ENCODE measurements around the gene PRPS1.
A peak's percentile ranks its signal among the peaks of the same experiment; 100 is the strongest.
"Not testable (repeated sequence)": the region's sequence is repeated elsewhere in the genome, so short reads cannot be mapped to it uniquely, and the experiment has no call there.

Gene PRPS1

GRCh38 chrX:107675365-107675654 is 47.0 kb downstream of the PRPS1 start:
- DNase-seq, result no peak

- DNase-seq, result peak; percentile 42
Measured at GRCh38 chrX:107675823-107676555, 47.7 kb downstream of the PRPS1 start.

- peak; percentile 91 for DNase-seq
Measured at GRCh38 chrX:107676559-107677378, 48.5 kb downstream of the PRPS1 start.

GRCh38 chrX:107677501-107677901 is 49.2 kb downstream of the PRPS1 start:
- peak; percentile 13 for DNase-seq

DNA sequence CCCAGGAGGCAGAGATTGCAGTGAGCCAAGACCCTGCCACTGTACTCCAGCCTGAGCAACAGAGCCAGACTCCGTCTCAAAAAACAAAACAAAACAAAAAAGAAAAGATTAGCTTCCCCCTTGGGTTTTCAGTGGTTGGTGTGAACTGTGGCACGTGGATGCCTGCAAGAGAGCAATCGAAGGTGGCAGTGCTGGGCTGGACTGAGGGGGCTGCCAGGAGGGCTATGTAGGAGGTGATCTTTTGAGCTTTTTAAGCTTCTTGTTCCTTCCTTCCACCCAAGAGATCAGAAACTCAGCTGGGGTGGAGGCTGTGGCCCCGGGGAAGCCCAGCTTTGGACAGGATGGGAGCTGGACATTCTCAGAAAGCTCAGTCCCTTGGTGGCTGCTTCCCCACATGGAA is 49.6 kb downstream of the PRPS1 start:
- no peak for DNase-seq

DNA sequence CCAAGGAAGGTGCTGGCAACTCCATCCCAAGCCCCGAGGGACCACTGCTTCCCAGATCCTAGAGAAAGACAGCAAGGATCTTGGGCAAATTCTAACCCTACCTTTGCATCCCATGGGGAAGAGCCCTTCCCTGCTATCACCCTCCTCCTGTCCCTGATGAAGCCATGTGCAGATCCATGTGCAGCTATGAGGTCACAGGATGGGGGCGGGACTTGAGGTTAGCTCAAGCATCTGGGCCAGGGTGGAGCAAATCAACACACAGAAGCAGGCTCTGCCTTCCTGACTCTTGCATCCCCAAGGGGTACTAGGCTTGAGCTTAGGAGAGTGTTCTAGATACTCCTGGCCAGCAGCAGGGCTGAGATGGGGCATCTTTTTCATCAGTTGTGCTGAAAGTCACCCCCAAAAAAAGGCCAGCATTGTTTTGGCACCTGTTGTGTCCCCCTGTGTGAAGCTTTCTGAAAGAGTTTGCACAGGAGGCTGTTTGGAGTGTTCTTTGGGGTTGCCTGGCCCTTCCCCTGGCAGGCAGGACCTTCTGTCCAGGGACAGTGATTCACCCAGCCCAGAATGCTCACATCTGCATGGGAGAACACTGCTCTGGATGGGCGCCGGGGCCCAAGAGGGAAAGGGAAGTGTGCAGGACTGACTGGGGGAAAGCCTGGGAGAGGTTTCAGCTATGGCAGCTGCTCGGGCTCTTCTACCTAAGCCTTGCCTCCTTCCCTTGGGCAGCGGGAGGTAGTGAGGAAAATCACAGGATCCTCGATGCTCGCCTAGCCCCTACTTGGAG is 50.8 kb downstream of the PRPS1 start:
- DNase-seq, result peak; percentile 56

DNA sequence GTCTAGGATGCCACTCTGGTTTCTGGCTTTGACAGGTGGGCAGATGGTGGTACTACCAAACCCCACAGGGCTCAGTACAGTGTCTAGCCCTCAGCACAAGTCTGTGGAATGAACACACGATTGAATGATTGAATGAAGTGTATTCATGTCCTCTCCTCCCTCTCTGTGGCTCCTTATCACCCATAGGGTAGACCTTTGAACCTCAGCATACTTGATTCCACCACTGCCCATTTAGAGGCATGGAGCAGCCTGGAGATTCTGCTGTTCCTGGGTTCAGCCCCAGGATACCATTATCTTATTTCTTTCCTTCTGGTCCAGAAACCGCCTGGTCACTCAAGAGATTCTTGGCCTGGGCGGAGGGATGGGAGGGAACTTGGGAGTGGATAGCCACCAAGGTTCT is 53.9 kb downstream of the PRPS1 start:
- no peak for DNase-seq

DNA sequence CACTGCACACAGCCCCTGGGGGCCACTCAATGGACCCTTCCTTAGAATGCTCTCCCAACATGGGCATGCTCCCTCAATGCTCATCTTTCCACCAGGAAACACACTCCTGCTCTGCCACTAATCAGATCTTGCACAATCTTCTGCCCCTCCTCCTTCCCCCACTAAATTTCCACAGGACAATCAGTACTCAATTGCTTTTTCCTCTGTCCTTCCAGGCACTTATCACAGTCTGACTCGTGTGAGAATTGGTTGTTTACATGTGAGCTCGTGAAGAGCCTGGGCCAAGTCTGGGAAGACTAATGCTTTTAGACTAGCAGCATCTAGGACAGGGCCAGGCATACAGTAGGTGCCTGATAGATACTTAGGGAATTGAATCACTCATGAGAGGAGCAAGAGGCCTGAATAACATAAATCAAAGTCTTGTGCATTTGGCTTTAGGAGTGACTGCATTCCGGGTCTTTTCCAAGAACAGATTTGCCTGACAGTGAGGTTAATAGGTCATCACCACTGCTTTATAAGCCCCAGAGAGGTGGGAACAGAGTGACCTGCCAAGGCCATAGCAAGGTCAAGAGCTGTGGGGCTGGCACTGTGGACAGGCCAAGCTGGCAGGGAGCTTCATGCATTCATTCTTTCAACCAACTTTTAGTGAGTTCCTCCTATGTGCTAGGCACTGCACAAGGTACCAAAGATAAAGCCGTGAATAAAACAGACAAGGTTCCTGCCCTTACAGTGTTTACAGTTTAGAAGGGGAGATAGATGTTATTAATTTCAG is 55.0 kb downstream of the PRPS1 start:
- no peak for DNase-seq

GRCh38 chrX:107683931-107684330 is 55.6 kb downstream of the PRPS1 start:
- DNase-seq, result no peak

GRCh38 chrX:107684956-107685385 is 56.7 kb downstream of the PRPS1 start:
- no peak for DNase-seq

GRCh38 chrX:107685586-107685985 is 57.3 kb downstream of the PRPS1 start:
- not testable (repeated sequence) for DNase-seq

- DNase-seq, result no peak
Measured at GRCh38 chrX:107686026-107686425, 57.7 kb downstream of the PRPS1 start.

GRCh38 chrX:107686792-107687191 is 58.5 kb downstream of the PRPS1 start:
- no peak for DNase-seq

GRCh38 chrX:107687445-107687844 is 59.1 kb downstream of the PRPS1 start:
- DNase-seq, result no peak

DNA sequence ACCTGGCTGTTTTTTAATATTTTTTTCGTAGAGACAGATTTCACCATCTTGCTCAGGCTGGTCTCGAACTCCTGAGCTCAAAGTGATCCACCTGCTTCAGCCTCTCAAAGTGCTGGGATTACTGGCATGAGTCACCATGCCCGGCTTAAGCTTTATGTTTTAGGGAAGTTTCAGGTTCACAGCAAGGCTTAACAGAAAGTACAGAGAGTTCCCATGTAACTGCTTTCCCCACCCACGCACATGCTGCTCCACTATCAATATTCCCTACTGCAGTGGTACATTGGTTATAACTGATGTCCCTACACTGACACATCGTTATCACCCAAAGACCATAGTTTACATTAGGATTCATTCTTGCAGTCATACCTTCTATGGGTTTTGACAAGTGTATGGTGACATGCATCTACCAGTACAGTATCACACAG is 62.7 kb downstream of the PRPS1 start:
- DNase-seq, result no peak

DNA sequence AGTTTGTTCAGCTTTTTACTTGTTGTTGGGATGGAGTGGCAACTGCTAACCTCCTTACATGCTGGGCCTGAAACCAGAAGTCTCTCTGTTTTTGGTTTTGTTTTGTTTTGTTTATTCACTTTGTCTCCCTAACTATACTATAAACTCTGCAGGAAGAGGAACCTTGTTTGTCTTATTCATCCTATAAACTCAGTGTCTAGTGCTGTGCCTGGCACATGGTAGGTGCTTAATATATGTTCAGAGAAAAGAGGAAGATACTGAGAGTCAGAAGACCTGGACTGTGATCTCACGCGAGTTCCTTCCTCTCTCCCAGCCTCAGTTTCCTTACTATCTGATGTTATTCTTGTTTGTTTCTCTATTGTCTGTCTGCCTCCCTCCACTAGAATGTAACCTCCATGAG is 71.3 kb downstream of the PRPS1 start:
- DNase-seq, result no peak

DNA sequence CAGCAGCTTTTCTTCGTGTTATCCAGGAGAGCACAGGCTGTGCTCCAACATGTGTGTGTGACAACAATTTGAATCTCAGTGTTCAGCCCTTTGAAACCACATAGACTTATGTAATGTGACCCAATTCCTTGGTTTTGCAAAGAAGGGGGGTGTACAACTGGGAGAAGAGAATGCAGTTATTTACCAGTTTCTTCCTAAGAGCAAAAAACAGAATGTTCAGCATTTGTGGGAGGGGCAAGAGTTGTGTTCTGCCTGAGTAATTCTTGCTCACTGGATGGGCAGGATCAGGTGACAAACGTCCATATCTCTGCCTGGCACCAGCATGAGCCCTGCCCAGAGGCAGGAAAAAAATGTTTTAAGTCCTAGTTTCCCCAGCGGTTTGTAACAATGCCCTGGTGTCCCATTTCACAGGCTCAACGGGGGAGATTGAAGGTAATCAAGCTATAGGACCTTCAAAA is 72.0 kb downstream of the PRPS1 start:
- DNase-seq, result no peak

All from fibroblast of skin of scalp (primary cell).